Muscle of leg (tissue), 11 donors: ENCODE data around the gene SHC3. TPM values are rescaled to one million over a fixed set of nuclear protein-coding genes. Genes with fewer than 3 reads are reported as not detected.

Experiments used
- DNase-seq: peaks from one replicate; pipeline ENCODE4 v3.0.0; 2013
- H3K27ac ChIP-seq: one replicate; pipeline ENCODE4 v1.5.1; 2013; ENCODE audit warnings: mild to moderate bottlenecking, low read length, control low read depth
- H3K27me3 ChIP-seq: one replicate; pipeline ENCODE4 v1.6.1; 2013; ENCODE audit warnings: low read length; ENCODE audit not compliant: control insufficient read depth, insufficient read depth
- H3K36me3 ChIP-seq: one replicate; pipeline ENCODE4 v1.6.1; 2013; ENCODE audit warnings: low read length; ENCODE audit not compliant: control insufficient read depth, insufficient read depth
- H3K4me1 ChIP-seq: one replicate; pipeline ENCODE4 v1.6.1; 2013; ENCODE audit warnings: low read length; ENCODE audit not compliant: control insufficient read depth, insufficient read depth
- H3K4me3 ChIP-seq: one replicate; pipeline ENCODE4 v1.5.1; 2013; ENCODE audit warnings: low read length, control low read depth
- H3K9me3 ChIP-seq: replicated peaks from 2 replicates; pipeline ENCODE4 v1.6.1; 2013; ENCODE audit warnings: low read depth, low read length; ENCODE audit not compliant: control insufficient read depth
- WGBS: methylation state at CpG from one replicate; pipeline ENCODE4 v1.1.5; 2013; ENCODE audit warnings: missing lambda C conversion rate; ENCODE audit not compliant: insufficient coverage; 5-methylcytosine and 5-hydroxymethylcytosine counted together
- polyA plus RNA-seq, 8 donors: library from polyadenylated mRNA; unstranded; fragments of 120-200 nt; gene quantifications; one replicate each; pipeline versions ENCODE4 v1.2.1 to v1.2.3, GENCODE V29; 2013; ENCODE audit warnings: inconsistent platforms in 1 of 8, low replicate concordance in 1 of 8; ENCODE audit not compliant: insufficient read length in 8 of 8, insufficient read depth in 1 of 8
- total RNA-seq: library from RNA; stranded (reverse); fragments of 120-200 nt; gene quantifications from one replicate; pipeline ENCODE4 v1.2.4, GENCODE V29; 2013

The SHC3 gene
- total and polyA plus RNA-seq, 9 donors = 0.45 to 1.1 (median 0.65) TPM

- H3K9me3 ChIP-seq = peaks cover 2% of the 10 kb centered on the region
- H3K36me3 ChIP-seq = no peaks in the 10 kb centered on the region
- DNase-seq = no peak
- no peak overlapping the region for H3K4me3 ChIP-seq
- H3K27ac ChIP-seq = no peak overlapping the region
- H3K27me3 ChIP-seq = no peaks in the 10 kb centered on the region
- 86% methylated on average over 3 of the region's 8 CpGs for WGBS
- peaks cover 9% of the 10 kb centered on the region for H3K4me1 ChIP-seq
Observed at GRCh38 chr9:89021154-89021803, 157.3 kb downstream of the SHC3 start.

GRCh38 chr9:89020754-89021153, 157.9 kb downstream of the SHC3 start:
- Histone ChIP-seq H3K4me3 (no peak overlapping the region), H3K9me3 (peaks cover 2% of the 10 kb centered on the region), H3K27me3 (no peaks in the 10 kb centered on the region), H3K36me3 (no peaks in the 10 kb centered on the region), H3K4me1 (peaks cover 9% of the 10 kb centered on the region), H3K27ac (no peak overlapping the region)
- 100% methylated on average over 4 of the region's 4 CpGs for WGBS
- DNase-seq = no peak

- Histone ChIP-seq H3K27ac (no peak overlapping the region), H3K36me3 (no peaks in the 10 kb centered on the region), H3K4me1 (no peaks in the 10 kb centered on the region), H3K9me3 (peaks cover 2% of the 10 kb centered on the region), H3K4me3 (no peak overlapping the region), H3K27me3 (no peaks in the 10 kb centered on the region)
- DNase-seq = no peak
- WGBS = no CpG with 5 or more reads among the region's 2 CpGs
Observed at GRCh38 chr9:89015336-89015735, 163.3 kb downstream of the SHC3 start.

- no peak for DNase-seq
- WGBS = 96% methylated on average over 3 of the region's 7 CpGs
- peaks cover 1% of the 10 kb centered on the region for H3K9me3 ChIP-seq
- no peak overlapping the region for H3K4me3 ChIP-seq
- H3K4me1 ChIP-seq = no peaks in the 10 kb centered on the region
- H3K27me3 ChIP-seq = no peaks in the 10 kb centered on the region
- no peaks in the 10 kb centered on the region for H3K36me3 ChIP-seq
- H3K27ac ChIP-seq = no peak overlapping the region
Observed at GRCh38 chr9:89014153-89014552, 164.5 kb downstream of the SHC3 start.

GRCh38 chr9:89013660-89014059, 165.0 kb downstream of the SHC3 start:
- H3K27me3 ChIP-seq = no peaks in the 10 kb centered on the region
- H3K4me3 ChIP-seq = no peak overlapping the region
- H3K9me3 ChIP-seq = no peaks in the 10 kb centered on the region
- DNase-seq = no peak
- no peaks in the 10 kb centered on the region for H3K4me1 ChIP-seq
- H3K36me3 ChIP-seq = no peaks in the 10 kb centered on the region
- 80% methylated on average over 1 of the region's 1 CpG for WGBS
- H3K27ac ChIP-seq = no peak overlapping the region

GRCh38 chr9:89012294-89013042, 166.2 kb downstream of the SHC3 start:
- DNase-seq = no peak
- H3K27me3 ChIP-seq = no peaks in the 10 kb centered on the region
- H3K36me3 ChIP-seq = no peaks in the 10 kb centered on the region
- no peaks in the 10 kb centered on the region for H3K4me1 ChIP-seq
- H3K27ac ChIP-seq = no peak overlapping the region
- WGBS = 73% methylated on average over 9 of the region's 13 CpGs
- H3K9me3 ChIP-seq = no peaks in the 10 kb centered on the region
- H3K4me3 ChIP-seq = no peak overlapping the region

GRCh38 chr9:89011683-89012082, 166.9 kb downstream of the SHC3 start:
- no peak for DNase-seq
- 90% methylated on average over 1 of the region's 2 CpGs for WGBS
- H3K4me1 ChIP-seq = peaks cover 4% of the 10 kb centered on the region

GRCh38 chr9:89010526-89011111, 168.0 kb downstream of the SHC3 start:
- Histone ChIP-seq H3K27ac (no peak overlapping the region), H3K4me1 (peaks cover 6% of the 10 kb centered on the region), H3K27me3 (no peaks in the 10 kb centered on the region), H3K9me3 (no peaks in the 10 kb centered on the region), H3K36me3 (no peaks in the 10 kb centered on the region), H3K4me3 (no peak overlapping the region)
- WGBS = 89% methylated on average over 5 of the region's 6 CpGs
- DNase-seq = no peak

More at GRCh38 chr9:89011683-89012082, 166.9 kb downstream of the SHC3 start:
- no peaks in the 10 kb centered on the region for H3K9me3 ChIP-seq
- no peaks in the 10 kb centered on the region for H3K27me3 ChIP-seq
- no peak overlapping the region for H3K27ac ChIP-seq
- no peaks in the 10 kb centered on the region for H3K36me3 ChIP-seq
- H3K4me3 ChIP-seq = no peak overlapping the region

GRCh38 chr9:89010056-89010455, 168.6 kb downstream of the SHC3 start:
- H3K27me3 ChIP-seq = no peaks in the 10 kb centered on the region
- H3K4me3 ChIP-seq = no peak overlapping the region
- WGBS = 85% methylated on average over 5 of the region's 10 CpGs
- H3K4me1 ChIP-seq = peaks cover 6% of the 10 kb centered on the region
- H3K27ac ChIP-seq = no peak overlapping the region
- no peaks in the 10 kb centered on the region for H3K9me3 ChIP-seq
- H3K36me3 ChIP-seq = peaks cover 3% of the 10 kb centered on the region
- DNase-seq = no peak

GRCh38 chr9:89009546-89009840, 169.1 kb downstream of the SHC3 start:
- WGBS = 87% methylated on average over 9 of the region's 9 CpGs

More at GRCh38 chr9:89009546-89009840, 169.1 kb downstream of the SHC3 start:
- H3K9me3 ChIP-seq = no peaks in the 10 kb centered on the region
- peaks cover 6% of the 10 kb centered on the region for H3K4me1 ChIP-seq
- H3K27me3 ChIP-seq = no peaks in the 10 kb centered on the region
- no peak for DNase-seq
- H3K4me3 ChIP-seq = no peak overlapping the region
- no peak overlapping the region for H3K27ac ChIP-seq
- peaks cover 3% of the 10 kb centered on the region for H3K36me3 ChIP-seq
